K562 (cell line): ENCODE results near the gene OR2L13. TPM values are rescaled to one million over a fixed set of nuclear protein-coding genes. Genes with fewer than 3 reads are reported as not detected.

Experiments
- ATAC-seq: fragments of 200-7000 bp; cut with Tn5 transposase; 3 replicates; pipeline ENCODE4 v1.9.1; 2020; ENCODE audit warnings: moderate library complexity
- BruUV-seq: library from RNA; stranded (reverse); fragments of 400-500 nt; replicated peaks from 2 replicates; lab custom pipeline; 2021; lab: Mats Ljungman, UMichigan
- CTCF ChIA-PET: fragments of 300-600 bp; formaldehyde crosslinking; extraction: SDS; loops from one replicate; lab custom pipeline; 2021; ENCODE audit warnings: low intra/inter-chr PET ratio; lab: Yijun Ruan, JAX
- POLR2A ChIA-PET: fragments of 300-600, 350-650 bp; sonication (Branson Sonifier 250); formaldehyde crosslinking; extraction: SDS; loops from one replicate; lab custom pipeline; 2021; ENCODE audit warnings: antibody characterized with exemption, inconsistent platforms; lab: Yijun Ruan, JAX
- DNase-seq, 4 experiments: peaks; one replicate each; pipeline versions ENCODE4 v3.0.0 to v3.0.0-alpha.2; 2011 to 2018; ENCODE audit warnings: low spot score in 3 of 4, mixed read lengths in 3 of 4; ENCODE audit errors: extremely low read depth in 1 of 4
- FAIRE-seq: peaks from 2 replicates; lab custom pipeline; 2011; peaks lifted over from hg19 to GRCh38; lab: Jason Lieb, UNC
- H2AFZ ChIP-seq: 2 replicates; pipeline ENCODE4 v1.6.0; 2011; ENCODE audit warnings: low read depth, low read length, control low read depth, inconsistent platforms
- H3K27ac ChIP-seq: fragments of 200-600 bp; 3 replicates; pipeline ENCODE4 v1.8.0; 2011; ENCODE audit warnings: low read depth, mild to moderate bottlenecking, control low read depth, inconsistent platforms, low read length, moderate library complexity, mixed read lengths; ENCODE audit errors: extremely low read depth
- H3K27me3 ChIP-seq, 2 experiments: fragments of 300-600 bp in 1 of 2; 2 replicates in 1 of 2; 3 replicates in 1 of 2; pipeline versions ENCODE4 v1.6.0 to v1.8.0; 2011; ENCODE audit warnings: inconsistent platforms in 2 of 2, low read length in 2 of 2, mild to moderate bottlenecking in 1 of 2, mixed read lengths in 1 of 2, moderate library complexity in 1 of 2; ENCODE audit not compliant: control insufficient read depth in 2 of 2, insufficient read depth in 2 of 2
- H3K36me3 ChIP-seq: fragments of 300-600 bp; 3 replicates; pipeline ENCODE4 v1.8.0; 2011; ENCODE audit warnings: mild to moderate bottlenecking, low read length, inconsistent platforms; ENCODE audit not compliant: control insufficient read depth, insufficient read depth
- H3K4me1 ChIP-seq, 2 experiments: fragments of 200-600 bp in 1 of 2; replicated peaks in 1 of 2; 2 replicates in 1 of 2; 3 replicates in 1 of 2; pipeline versions ENCODE4 v1.5.1 to v1.8.0; 2011; ENCODE audit warnings: inconsistent platforms in 2 of 2, low read length in 2 of 2, mild to moderate bottlenecking in 1 of 2, mixed read lengths in 1 of 2, moderate library complexity in 1 of 2; ENCODE audit not compliant: control insufficient read depth in 2 of 2, insufficient read depth in 2 of 2
- H3K4me2 ChIP-seq: 2 replicates; pipeline ENCODE4 v1.6.1; 2011; ENCODE audit warnings: low read length, control low read depth, inconsistent platforms, mixed read lengths; ENCODE audit not compliant: insufficient read depth
- H3K4me3 ChIP-seq: fragments of 200-600 bp; sonication (generic), shearing (Covaris generic); 2 replicates; pipeline ENCODE4 v1.5.1; 2016; ENCODE audit warnings: control low read depth, inconsistent platforms
- H3K79me2 ChIP-seq: fragments of 200-600 bp; 3 replicates; pipeline ENCODE4 v1.8.0; 2011; ENCODE audit warnings: low read length, inconsistent platforms; ENCODE audit not compliant: control insufficient read depth, insufficient read depth
- H3K9ac ChIP-seq, 2 experiments: 2 replicates each; pipeline versions ENCODE4 v1.6.0 to v1.6.1; 2011; ENCODE audit warnings: low read depth in 2 of 2, low read length in 2 of 2, control low read depth in 1 of 2, inconsistent platforms in 1 of 2, mild to moderate bottlenecking in 1 of 2, mixed read lengths in 1 of 2; ENCODE audit not compliant: insufficient read depth in 1 of 2
- H3K9me1 ChIP-seq: one replicate; pipeline ENCODE4 v1.6.0; 2011; ENCODE audit warnings: inconsistent platforms, mild to moderate bottlenecking, low read length, moderate library complexity; ENCODE audit not compliant: control insufficient read depth, insufficient read depth
- H3K9me3 ChIP-seq: replicated peaks from 2 replicates; pipeline ENCODE4 v1.5.1; 2011; ENCODE audit warnings: low read depth, low read length, inconsistent platforms; ENCODE audit not compliant: control insufficient read depth, insufficient read depth
- H4K20me1 ChIP-seq: replicated peaks from 2 replicates; pipeline ENCODE4 v1.6.1; 2011; ENCODE audit warnings: low read length, inconsistent platforms, mixed read lengths; ENCODE audit not compliant: control insufficient read depth, insufficient read depth
- BCOR ChIP-seq: fragments of 450-650 bp; IDR thresholded peaks from 2 replicates; pipeline ENCODE4 v1.6.1; 2016
- CBFA2T3 ChIP-seq: fragments of 450-650 bp; IDR thresholded peaks from 2 replicates; pipeline ENCODE4 v1.6.1; 2017
- EGR1 ChIP-seq: fragments of 450-650 bp; conservative IDR thresholded peaks from 2 replicates; pipeline ENCODE4 v1.6.1; 2017; ENCODE audit warnings: mild to moderate bottlenecking
- FOXA1 ChIP-seq: fragments of 450-650 bp; IDR thresholded peaks from 2 replicates; pipeline ENCODE4 v1.6.1; 2016; ENCODE audit warnings: mild to moderate bottlenecking, borderline replicate concordance
- FOXO4 ChIP-seq: fragments of 450-650 bp; formaldehyde crosslinking; IDR thresholded peaks from 2 replicates; pipeline ENCODE4 v1.4.0; 2020; ENCODE audit warnings: mild to moderate bottlenecking, moderate library complexity
- NCOA2 ChIP-seq, 2 experiments: fragments of 450-650 bp; IDR thresholded peaks; 2 replicates each; pipeline ENCODE4 v1.6.1; 2018; ENCODE audit warnings: mild to moderate bottlenecking in 2 of 2, moderate library complexity in 1 of 2; ENCODE audit not compliant: partially characterized antibody in 2 of 2
- ZBTB17 ChIP-seq: fragments of 450-650 bp; formaldehyde crosslinking; IDR thresholded peaks from 2 replicates; pipeline ENCODE4 v1.4.0; 2020; ENCODE audit warnings: mild to moderate bottlenecking
- ZNF184 ChIP-seq: sonication (generic); formaldehyde crosslinking; IDR thresholded peaks from 2 replicates; pipeline ENCODE4 v1.5.0; 2020; ENCODE audit warnings: missing genetic modification reagents
- ZNF224 ChIP-seq: sonication (generic); formaldehyde crosslinking; IDR thresholded peaks from 2 replicates; pipeline ENCODE4 v1.8.0; 2022; ENCODE audit warnings: mild to moderate bottlenecking, missing genetic modification reagents
- ZZZ3 ChIP-seq: fragments of 450-650 bp; IDR thresholded peaks from 2 replicates; pipeline ENCODE4 v1.6.1; 2016; ENCODE audit warnings: antibody characterized with exemption, mild to moderate bottlenecking, moderate library complexity
- WGBS: fragments of 100-300 bp; shearing (Covaris generic); methylation state at CpG from one replicate; pipeline ENCODE4 v1.1.6; 2016; ENCODE audit warnings: low coverage, mixed read lengths; ENCODE audit not compliant: insufficient coverage; ENCODE audit errors: missing lambda C conversion rate; 5-methylcytosine and 5-hydroxymethylcytosine counted together
- in situ Hi-C: fragments of 300-500 bp; cut with MboI; formaldehyde crosslinking; loops from 4 replicates; pipeline ENCODE4 v1.15.0; 2018; ENCODE audit warnings: inconsistent platforms, mixed read lengths
- intact Hi-C: fragments of 100-400 bp; cut with micrococcal nuclease; formaldehyde crosslinking; loops from 2 replicates; pipeline ENCODE4 v1.14.2; 2022
- polyA plus RNA-seq, 8 experiments: library from polyadenylated mRNA; depleted of rRNA in 4 of 8; stranded (reverse) in 5 of 8; unstranded in 3 of 8; fragments of >200 nt; fragmentation: Nextera tagmentation in 2 of 8; fragmentation: Illumina TruSeq in 1 of 8; extraction: Ambion mirVana in 2 of 8; extraction: Trizol in 1 of 8; gene quantifications; 2 replicates each; pipeline versions ENCODE4 v1.2.1 to v1.2.3, GENCODE V29; 2011 to 2014; ENCODE audit warnings: inconsistent platforms in 1 of 8, missing spikeins in 1 of 8
- total RNA-seq, 7 experiments: library from RNA; depleted of rRNA in 6 of 7; stranded (reverse); fragments of >200 nt in 6 of 7; fragmentation: Illumina TruSeq in 2 of 7; extraction: Trizol in 2 of 7; gene quantifications; 2 replicates each; pipeline versions ENCODE4 v1.2.1 to v1.2.3, GENCODE V29; 2011 to 2021; ENCODE audit warnings: low replicate concordance in 1 of 7

The OR2L13 gene
- total and polyA plus RNA-seq, 9 of the 15 experiments (the other 6 are each of a cell fraction or from before 2014, with no cell fraction given) = not detected

DNA sequence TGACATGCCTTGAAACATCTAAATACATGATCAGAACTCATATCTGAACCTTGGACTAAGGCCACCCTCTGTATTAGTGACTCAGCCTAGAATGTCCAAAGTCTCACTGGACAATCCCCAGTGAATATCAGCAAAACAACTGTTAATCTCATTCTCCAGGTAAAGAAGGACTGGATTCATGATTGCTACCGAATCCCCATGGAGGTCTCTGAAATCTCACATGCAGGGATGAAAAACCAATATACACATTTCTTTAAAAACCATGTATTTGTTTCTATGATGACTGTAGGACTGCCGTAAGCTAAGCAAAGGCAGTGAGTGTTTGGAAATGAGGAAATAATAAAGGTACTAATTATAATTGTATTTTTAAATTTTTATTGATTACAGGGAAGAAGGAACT, 48.4 kb upstream of the OR2L13 start, which contains the start of gene OR2L3:
TSS of gene OR2L3 (plus strand) at position 301 of the 400 bp plus-strand sequence. CDS start 13,846 bp downstream, outside the sequence.
- H3K4me1 ChIP-seq = no peaks in the 10 kb centered on the region
- H3K9me3 ChIP-seq = no peaks in the 10 kb centered on the region
- CTCF ChIA-PET = no interaction called here
- H3K27ac ChIP-seq = no peak within 1 kb of the TSS
- H2AFZ ChIP-seq = no peak within 1 kb of the TSS
- no peak for TF ChIP-seq ZZZ3
- TF ChIP-seq BCOR = no peak
- no peak for TF ChIP-seq FOXA1
- no peak for TF ChIP-seq NCOA2 (IDR thresholded peaks at IDR 0.05; ENCODE audit: partially characterized antibody in 2 of 2)
- no peak for TF ChIP-seq CBFA2T3
- TF ChIP-seq ZNF184 (CRISPR knock-in tag) = no peak
- TF ChIP-seq EGR1 = no peak
- no peak for TF ChIP-seq ZBTB17 (CRISPR knock-in tag)
- no peak for TF ChIP-seq FOXO4
- TF ChIP-seq ZNF224 (CRISPR knock-in tag) = no peak
- DNase-seq = no peak
- intact Hi-C loops (no loop called here), in situ Hi-C loops (no loop called here)
- H3K27me3 ChIP-seq = no peaks in the 10 kb centered on the region
- no peaks in the 10 kb centered on the region for H4K20me1 ChIP-seq
- ATAC-seq = no peak
- H3K4me2 ChIP-seq = no peak within 1 kb of the TSS
- no peaks in the 10 kb centered on the region for H3K79me2 ChIP-seq
- H3K36me3 ChIP-seq = no peaks in the 10 kb centered on the region
- no peak within 1 kb of the TSS for H3K4me3 ChIP-seq
- 0% methylated on average over 2 of the region's 2 CpGs for WGBS
- no peaks in the 10 kb centered on the region for H3K9me1 ChIP-seq
- FAIRE-seq = no peak
- no peak within 1 kb of the TSS for H3K9ac ChIP-seq
- no TSS peak for BruUV-seq
- POLR2A ChIA-PET = no interaction called here
